ENCODE measurements around the gene GPR146. TPM values are rescaled to one million over a fixed set of nuclear protein-coding genes. Genes with fewer than 3 reads are reported as not detected.
"Not testable (repeated sequence)": the region's sequence is repeated elsewhere in the genome, so short reads cannot be mapped to it uniquely, and the experiment has no call there.

Gene GPR146
- polyA plus RNA-seq, 1 donor from 2014 or later: 2.6 TPM

DNA sequence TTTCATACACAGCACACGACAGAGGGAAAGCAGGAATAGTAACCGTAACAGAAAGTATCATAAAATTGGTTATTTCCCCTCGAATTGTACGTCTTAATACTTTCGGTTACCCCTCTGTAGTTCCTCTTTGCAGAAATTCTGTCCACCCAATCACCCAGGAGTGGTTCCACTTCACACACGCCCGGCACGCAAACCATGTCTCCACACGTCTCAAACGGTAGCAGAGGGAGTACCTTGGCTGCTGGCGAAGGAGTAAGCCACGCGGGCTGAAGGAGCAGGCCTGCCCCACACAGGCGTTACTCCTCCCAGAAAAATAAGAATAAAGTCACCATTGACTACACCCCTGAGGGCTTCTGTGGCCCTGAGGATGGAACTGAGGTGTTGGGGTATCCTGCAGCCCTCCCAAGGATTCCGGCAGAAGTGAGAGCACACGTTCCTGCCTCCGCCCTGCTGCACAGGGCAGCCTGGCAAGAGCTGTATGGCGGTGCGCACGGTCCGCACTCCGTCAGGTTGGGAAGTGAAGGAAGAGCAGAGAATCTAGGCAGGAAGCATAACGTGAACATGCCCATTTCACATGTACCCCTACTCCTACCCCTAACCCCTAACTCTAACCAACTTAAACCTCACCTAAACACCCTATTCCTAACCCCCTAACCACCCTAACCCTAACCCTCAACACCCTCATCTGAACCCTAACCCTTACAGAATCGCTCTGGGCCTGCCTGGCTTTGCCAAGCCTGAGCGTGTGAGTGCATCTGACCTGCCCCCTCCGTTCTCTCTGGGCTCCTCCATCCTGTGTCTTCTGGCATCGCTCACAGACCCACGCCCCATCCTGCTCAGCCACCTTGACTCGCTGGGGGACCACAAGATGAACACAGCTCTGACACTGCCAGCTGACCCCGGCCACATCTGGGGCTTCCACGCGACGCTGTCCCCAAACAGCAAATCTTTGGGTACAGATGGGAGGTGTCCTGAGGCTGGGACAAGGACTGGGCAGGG lies 18.2 kb downstream of the GPR146 start:
- H3K4me1 Mint-ChIP-seq: peaks cover 15 to 29% (median 18%) of the 10 kb centered on the region in 3 donors

DNA sequence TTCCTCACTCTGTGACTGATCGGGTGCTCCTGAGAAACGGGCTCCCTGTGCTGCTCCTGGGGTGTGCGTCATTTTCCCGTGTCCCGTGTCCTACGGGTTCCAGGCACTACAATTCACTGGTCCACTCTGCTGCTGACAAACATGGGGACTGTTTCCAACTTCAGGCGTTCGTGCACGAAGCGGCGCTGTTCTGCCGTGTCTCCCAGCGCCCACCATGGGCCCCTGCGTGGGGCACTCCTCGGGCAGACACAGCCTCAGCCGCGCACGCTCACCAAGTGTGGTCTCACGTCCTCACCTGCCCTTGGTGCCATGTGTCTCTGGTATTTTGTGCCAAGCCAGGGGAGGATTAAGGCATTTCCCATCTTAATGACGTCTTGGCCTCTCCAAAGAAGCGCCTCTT lies 19.0 kb downstream of the GPR146 start:
- Mint-ChIP-seq H3K4me3 (no peak overlapping the region), H3K9me3 (no peaks in the 10 kb centered on the region), H3K27me3 (peaks cover 21% of the 10 kb centered on the region), H3K4me1 (peaks cover 15 to 29% (median 18%) of the 10 kb centered on the region in 3 donors), H3K36me3 (no peaks in the 10 kb centered on the region), H3K27ac (peak overlapping the region in 1 of 3 donors; percentile 92)

More for the DNA sequence above, 18.2 kb downstream of the GPR146 start:
- Mint-ChIP-seq H3K27me3 (peaks cover 23% of the 10 kb centered on the region), H3K9me3 (no peaks in the 10 kb centered on the region), H3K36me3 (no peaks in the 10 kb centered on the region), H3K4me3 (peak overlapping the region; percentile 6 to 82 (median 64)), H3K27ac (peak overlapping the region; percentile 30 to 92 (median 84))

DNA sequence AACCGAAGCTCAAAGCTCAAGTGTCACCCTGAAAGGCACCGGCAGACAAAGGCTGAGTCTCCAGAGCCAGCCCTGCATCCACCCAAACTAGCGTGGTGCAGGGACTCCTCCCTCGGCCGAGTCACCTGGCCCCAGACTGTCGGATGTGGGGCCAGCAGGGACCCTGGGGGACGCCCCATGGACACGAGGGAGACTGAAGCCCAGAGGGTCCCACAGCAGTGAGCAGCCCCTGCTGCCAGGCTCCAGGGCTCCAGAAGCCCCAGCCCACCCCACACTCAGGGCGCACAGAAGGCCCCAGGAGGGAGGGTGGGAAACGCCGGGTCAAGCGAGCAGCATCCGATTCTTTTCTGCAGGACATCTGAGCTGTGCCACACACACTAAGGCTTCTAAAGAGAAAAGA lies 20.2 kb downstream of the GPR146 start:
- Mint-ChIP-seq H3K27ac (no peak overlapping the region), H3K4me1 (peaks cover 11 to 23% (median 16%) of the 10 kb centered on the region in 3 donors), H3K27me3 (peaks cover 20% of the 10 kb centered on the region)

DNA sequence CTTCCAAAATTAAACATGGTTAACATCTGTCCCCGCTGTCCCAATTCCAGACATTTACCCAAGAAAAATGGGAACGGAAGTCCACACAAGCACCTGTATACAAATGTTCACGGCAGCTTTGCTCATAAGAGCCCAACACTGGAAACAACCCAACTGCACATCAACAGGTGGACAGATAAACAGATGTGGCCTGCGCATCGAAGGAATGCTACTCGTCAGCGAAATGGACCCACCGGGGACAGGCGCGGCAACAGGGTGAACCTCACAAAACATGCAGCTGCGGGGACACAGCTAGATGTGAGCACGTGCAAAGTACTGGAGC lies 20.9 kb downstream of the GPR146 start:
- Mint-ChIP-seq H3K27me3 (peaks cover 18% of the 10 kb centered on the region), H3K36me3 (no peaks in the 10 kb centered on the region), H3K27ac (peak overlapping the region in 1 of 3 donors; percentile 36), H3K4me3 (peak overlapping the region in 2 of 4 donors; percentile 15 to 71), H3K9me3 (no peaks in the 10 kb centered on the region), H3K4me1 (peaks cover 11 to 20% (median 14%) of the 10 kb centered on the region in 3 donors)

More for the DNA sequence above, 20.2 kb downstream of the GPR146 start:
- Mint-ChIP-seq H3K4me3 (no peak overlapping the region), H3K36me3 (no peaks in the 10 kb centered on the region), H3K9me3 (no peaks in the 10 kb centered on the region)

DNA sequence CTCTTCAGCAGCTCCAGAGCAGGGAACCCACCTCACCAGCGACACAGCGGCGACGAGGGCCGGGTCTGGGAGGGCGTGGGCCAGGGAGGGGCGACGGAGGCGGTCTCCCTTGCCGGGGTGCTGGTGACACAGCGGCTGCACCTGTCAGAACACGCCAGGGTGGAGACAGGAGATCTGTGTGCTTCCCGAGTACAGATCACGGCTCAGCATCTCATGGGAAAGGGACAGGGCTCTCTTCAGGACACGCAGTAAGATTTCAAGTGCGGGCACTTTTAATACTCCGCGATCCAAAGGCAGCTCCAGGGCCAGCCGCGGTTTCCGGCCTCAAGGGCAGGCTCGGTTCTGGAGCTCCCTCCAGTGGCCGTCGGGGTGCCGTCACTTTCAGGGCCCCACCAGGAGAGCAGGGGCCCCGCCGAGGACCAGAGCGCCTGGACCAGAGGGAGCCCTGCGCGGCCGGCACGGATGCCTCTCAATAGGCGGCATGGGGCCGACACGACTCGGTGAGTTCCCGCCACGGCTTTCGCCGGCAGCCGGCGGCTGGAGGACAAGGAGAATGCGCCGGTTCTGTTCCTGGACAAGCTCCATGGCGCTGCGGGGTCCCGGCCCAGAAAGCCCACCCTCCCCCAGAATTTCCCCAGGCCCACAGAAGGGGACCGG lies 21.4 kb downstream of the GPR146 start:
- Mint-ChIP-seq H3K4me1 (peaks cover 11 to 18% (median 14%) of the 10 kb centered on the region in 3 donors), H3K27me3 (peaks cover 16% of the 10 kb centered on the region), H3K27ac (peak overlapping the region in 1 of 3 donors; percentile 36), H3K4me3 (peak overlapping the region; percentile 15 to 71 (median 44)), H3K36me3 (no peaks in the 10 kb centered on the region), H3K9me3 (no peaks in the 10 kb centered on the region)

DNA sequence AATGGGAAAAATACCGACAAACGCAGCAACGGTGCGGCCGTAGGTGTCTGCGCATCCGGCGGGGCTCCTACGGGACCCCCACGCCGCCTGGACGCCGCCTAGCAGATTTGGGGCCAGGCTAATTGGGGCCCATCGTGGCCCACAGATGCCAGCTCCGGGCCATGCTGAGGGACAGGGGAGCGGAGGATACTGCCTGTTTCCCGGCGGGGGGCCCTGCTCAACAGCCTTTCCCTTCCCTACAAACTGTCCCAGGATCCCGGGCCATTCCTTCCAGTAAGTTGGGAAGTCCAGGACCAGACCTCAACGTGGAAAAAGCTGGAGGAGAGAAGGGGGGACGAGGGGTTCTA lies 21.9 kb downstream of the GPR146 start:
- Mint-ChIP-seq H3K4me3 (no peak overlapping the region), H3K4me1 (peaks cover 11 to 18% (median 14%) of the 10 kb centered on the region in 3 donors), H3K36me3 (peaks cover 2% of the 10 kb centered on the region), H3K27me3 (peaks cover 16% of the 10 kb centered on the region), H3K27ac (no peak overlapping the region), H3K9me3 (no peaks in the 10 kb centered on the region)

DNA sequence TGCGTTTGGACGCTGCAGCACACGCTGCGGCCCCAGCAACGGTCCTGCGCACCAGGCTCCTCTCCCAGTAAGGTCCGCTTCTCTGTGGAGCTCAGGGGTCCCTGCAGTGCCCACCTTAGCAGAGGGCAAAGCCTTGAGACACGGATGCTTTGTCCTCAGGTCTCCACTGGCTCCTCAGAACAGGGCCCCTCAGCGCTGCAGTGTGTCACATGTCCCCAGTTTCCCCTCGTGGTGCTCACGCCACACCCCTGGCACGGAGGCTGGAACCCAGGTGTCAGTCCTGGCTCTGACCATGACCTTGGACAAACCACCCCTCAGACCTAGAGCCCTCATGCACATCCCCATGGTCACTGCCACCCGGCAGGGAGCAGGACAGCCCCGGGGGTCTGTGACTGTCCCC lies 23.7 kb downstream of the GPR146 start:
- Mint-ChIP-seq H3K9me3 (no peaks in the 10 kb centered on the region), H3K27me3 (peaks cover 11% of the 10 kb centered on the region), H3K36me3 (peaks cover 2% of the 10 kb centered on the region), H3K4me3 (no peak overlapping the region), H3K27ac (no peak overlapping the region), H3K4me1 (peaks cover 0 to 9% (median 3%) of the 10 kb centered on the region in 3 donors)

DNA sequence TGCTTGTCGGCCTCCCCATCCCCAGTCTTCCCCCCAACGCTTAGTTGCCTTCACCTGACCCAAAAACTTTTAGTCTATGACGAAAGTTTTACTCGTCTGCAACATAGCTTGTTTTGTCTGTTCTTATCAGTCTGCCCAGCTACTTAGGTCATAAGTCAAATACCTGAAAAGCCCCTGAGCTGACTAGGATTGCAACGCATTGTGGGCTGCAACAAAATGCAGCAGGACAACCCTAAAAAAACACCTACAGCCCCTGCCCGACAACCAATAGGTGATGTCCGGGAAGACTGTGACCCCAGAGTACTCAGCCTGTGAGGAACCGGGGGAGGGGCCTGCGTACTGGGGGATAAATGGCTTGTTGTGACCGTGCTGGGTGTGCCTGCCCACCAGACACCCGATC lies 24.3 kb downstream of the GPR146 start:
- no peak overlapping the region for H3K27ac Mint-ChIP-seq
- H3K36me3 Mint-ChIP-seq: peaks cover 2% of the 10 kb centered on the region
- H3K9me3 Mint-ChIP-seq: no peaks in the 10 kb centered on the region
- H3K4me3 Mint-ChIP-seq: no peak overlapping the region
- H3K4me1 Mint-ChIP-seq: peaks cover 0 to 4% (median 3%) of the 10 kb centered on the region in 3 donors
- H3K27me3 Mint-ChIP-seq: peaks cover 11% of the 10 kb centered on the region

DNA sequence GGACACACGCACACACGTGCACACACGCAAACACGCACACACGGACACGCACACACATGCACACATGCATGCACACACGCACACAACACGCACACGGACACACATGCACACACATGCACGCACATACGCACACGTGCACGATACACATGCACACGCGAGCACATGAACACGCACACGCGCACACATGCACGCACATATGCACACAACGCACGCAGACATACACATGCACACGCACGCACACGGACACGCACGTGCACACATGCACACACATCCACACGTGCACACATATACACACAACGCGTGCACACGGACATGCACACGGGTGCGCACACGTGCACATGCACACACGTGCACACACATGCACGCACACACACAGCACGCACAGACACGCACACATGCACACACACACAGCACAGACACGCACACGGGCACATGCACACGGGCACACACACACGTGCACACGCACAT lies 26.2 kb downstream of the GPR146 start:
- H3K27me3 Mint-ChIP-seq: peaks cover 2% of the 10 kb centered on the region
- H3K27ac Mint-ChIP-seq: no peak overlapping the region
- no peak overlapping the region for H3K4me3 Mint-ChIP-seq
- H3K36me3 Mint-ChIP-seq: peaks cover 2% of the 10 kb centered on the region
- peaks cover 0 to 2% (median 0%) of the 10 kb centered on the region in 3 donors for H3K4me1 Mint-ChIP-seq
- H3K9me3 Mint-ChIP-seq: no peaks in the 10 kb centered on the region

DNA sequence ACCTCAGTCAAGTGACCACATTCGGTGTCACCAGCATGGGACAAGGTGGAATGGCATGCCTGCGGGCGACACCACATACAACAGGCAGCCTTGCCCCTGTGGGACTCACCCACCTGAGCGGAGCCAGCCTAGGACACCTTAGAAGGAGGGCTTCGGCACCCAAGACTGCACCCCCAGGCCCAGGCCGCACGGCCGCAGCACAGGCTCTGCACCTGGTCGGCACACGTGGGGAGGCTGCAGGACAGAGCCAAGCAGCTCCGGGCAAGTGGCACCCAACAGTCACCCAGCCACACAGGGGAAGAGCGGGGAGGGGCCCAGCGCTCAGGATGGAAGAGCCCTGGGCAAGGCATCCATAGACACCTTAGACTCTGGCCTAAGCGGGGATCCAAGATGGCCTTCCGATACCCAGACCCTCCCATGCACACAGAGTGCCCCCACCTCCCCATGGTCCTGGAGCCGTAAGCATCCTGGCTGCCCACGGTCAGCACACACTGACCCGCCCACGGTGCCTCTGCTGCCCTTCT lies 27.4 kb downstream of the GPR146 start:
- Mint-ChIP-seq H3K36me3 (peaks cover 2% of the 10 kb centered on the region), H3K4me1 (no peaks in the 10 kb centered on the region), H3K9me3 (no peaks in the 10 kb centered on the region), H3K27me3 (no peaks in the 10 kb centered on the region), H3K27ac (no peak overlapping the region), H3K4me3 (no peak overlapping the region)

DNA sequence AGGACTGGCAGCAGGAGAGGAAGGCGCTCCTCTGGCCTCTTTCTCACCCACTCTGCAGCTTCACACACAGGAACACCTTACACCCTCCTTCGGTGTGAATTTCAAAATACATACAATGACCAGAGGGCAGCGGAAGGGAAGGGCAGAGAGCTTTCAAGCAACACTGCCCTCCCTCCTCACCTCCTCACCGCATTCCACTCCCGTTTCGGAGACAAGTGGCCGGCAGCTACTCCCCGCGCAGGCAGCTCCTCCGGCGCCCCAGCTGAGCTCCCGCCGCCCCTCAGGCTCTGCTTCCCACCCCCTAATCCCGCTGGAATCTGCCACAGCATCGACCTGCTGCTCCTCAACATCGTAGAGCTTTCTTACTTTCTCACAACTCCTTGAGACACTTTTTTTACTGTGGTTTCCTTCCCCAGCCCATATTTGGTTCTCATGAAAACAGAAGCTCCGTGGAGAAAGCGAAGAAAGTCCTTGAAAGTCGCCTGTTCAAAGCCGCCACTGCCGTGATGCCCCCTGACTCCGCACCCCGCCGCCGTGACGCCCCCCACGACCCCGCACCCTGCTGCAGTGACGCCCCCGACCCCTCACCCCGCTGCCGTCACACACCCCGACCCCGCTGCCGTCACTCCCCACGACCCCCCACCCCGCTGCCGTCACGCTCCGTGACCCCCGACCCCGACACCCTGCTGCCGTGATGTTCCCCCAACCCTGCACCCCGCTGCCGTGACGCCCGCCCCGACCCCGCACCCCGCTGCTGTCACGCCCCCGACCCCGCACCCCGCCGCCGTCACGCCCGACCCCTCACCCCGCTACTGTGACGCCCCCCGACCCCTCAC lies 29.0 kb downstream of the GPR146 start:
- Mint-ChIP-seq H3K27me3 (no peaks in the 10 kb centered on the region), H3K9me3 (no peaks in the 10 kb centered on the region), H3K36me3 (peaks cover 2% of the 10 kb centered on the region), H3K4me3 (no peak overlapping the region), H3K27ac (no peak overlapping the region), H3K4me1 (no peaks in the 10 kb centered on the region)

DNA sequence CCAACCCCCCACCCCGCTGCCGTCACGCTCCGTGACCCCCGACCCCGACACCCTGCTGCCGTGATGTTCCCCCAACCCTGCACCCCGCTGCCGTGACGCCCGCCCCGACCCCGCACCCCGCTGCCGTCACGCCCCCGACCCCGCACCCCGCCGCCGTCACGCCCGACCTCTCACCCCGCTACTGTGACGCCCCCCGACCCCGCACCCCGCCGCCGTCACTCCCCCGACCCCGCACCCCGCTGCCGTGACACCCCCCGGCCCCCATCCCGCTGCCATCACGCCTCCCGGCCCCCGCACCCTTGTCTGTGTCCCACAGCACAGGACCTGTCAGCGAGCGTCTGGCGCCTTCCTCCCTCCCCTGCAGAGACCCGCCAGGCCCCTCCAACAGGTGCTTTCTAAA lies 29.7 kb downstream of the GPR146 start:
- H3K4me3 Mint-ChIP-seq, H3K27ac Mint-ChIP-seq, H3K9me3 Mint-ChIP-seq, H3K27me3 Mint-ChIP-seq, H3K36me3 Mint-ChIP-seq, H3K4me1 Mint-ChIP-seq: not testable (repeated sequence)

DNA sequence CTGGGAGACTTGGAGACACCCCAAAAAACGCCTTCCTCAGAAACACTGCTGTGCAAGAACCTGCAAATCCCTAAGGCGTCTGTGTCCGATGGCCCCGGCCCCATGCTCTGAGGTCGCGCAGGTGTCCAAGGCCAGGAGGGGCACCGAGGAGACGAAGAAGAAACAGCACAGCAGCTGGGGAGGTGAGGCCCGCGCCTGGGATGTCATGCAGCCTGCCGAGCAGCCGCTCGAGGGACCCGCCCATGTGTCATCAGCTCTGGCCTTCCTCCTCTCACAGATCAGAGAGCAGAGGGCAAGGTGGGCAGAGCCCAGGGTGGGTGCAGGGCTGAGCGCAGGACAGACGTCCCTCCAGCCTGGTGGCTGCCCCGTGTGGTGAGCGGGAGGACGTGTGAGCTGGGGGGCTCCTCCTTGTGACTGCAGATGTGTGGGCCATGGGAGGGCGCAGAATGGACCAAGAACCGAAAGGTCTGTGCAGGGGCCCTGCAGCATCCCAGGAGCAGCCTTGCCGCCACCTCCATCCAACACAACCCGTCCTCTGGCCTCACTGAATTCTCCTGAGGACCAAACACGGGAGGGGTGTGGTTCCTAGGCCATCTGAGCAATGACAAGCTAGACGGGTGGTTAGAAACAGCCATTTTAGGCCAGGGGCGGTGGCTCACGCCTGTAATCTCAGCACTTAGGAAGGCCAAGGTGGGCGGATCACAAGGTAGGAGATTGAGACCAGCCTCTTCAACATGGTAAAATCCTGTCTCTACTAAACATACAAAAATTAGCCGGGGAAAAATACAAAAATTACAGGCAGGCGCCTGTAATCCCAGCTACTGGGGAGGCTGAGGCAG lies 30.5 kb downstream of the GPR146 start:
- Mint-ChIP-seq H3K4me3 (no peak overlapping the region), H3K4me1 (no peaks in the 10 kb centered on the region), H3K27ac (no peak overlapping the region), H3K36me3 (peaks cover 2% of the 10 kb centered on the region), H3K9me3 (no peaks in the 10 kb centered on the region), H3K27me3 (no peaks in the 10 kb centered on the region)
